SK-N-SH (cell line): Measurements from ENCODE around the gene ABHD16B. TPM values are rescaled to one million over a fixed set of nuclear protein-coding genes. Genes with fewer than 3 reads are reported as not detected.
A peak's percentile ranks its signal among the peaks of the same experiment; 100 is the strongest.

Experiments used
- CTCF ChIA-PET: fragments of 300-600, 350-600 bp; formaldehyde crosslinking; extraction: SDS; loops from one replicate; lab custom pipeline; 2021; lab: Yijun Ruan, JAX
- POLR2A ChIA-PET: fragments of 350-600 bp; sonication (Branson Sonifier 250); formaldehyde crosslinking; extraction: SDS; loops from one replicate; lab custom pipeline; 2020; ENCODE audit warnings: antibody characterized with exemption, inconsistent platforms; lab: Yijun Ruan, JAX
- DNase-seq: peaks from one replicate; pipeline ENCODE4 v3.0.0; 2012
- H2AFZ ChIP-seq: fragments of 200-600 bp; sonication (generic); 2 replicates; pipeline ENCODE4 v1.8.1; 2016; ENCODE audit warnings: antibody characterized with exemption, mild to moderate bottlenecking, low read depth
- H3F3A ChIP-seq: fragments of 200-600 bp; sonication (generic); replicated peaks from 2 replicates; pipeline ENCODE3; 2016; ENCODE audit warnings: antibody characterized with exemption, mild to moderate bottlenecking; ENCODE audit not compliant: insufficient read depth
- H3K27ac ChIP-seq, 2 experiments: fragments of 200-500 bp in 1 of 2; fragments of 200-600 bp in 1 of 2; sonication (Bioruptor generic) in 1 of 2; sonication (generic), shearing (Covaris generic) in 1 of 2; 2 replicates each; pipeline versions ENCODE4 v1.5.1 to v1.6.1; 2014 to 2016; ENCODE audit warnings: low read depth in 2 of 2, inconsistent platforms in 1 of 2, low read length in 1 of 2, mild to moderate bottlenecking in 1 of 2, mixed read lengths in 1 of 2
- H3K27me3 ChIP-seq: fragments of 200-600 bp; sonication (generic), shearing (Covaris generic); 2 replicates; pipeline ENCODE4 v1.6.1; 2016; ENCODE audit warnings: mixed run types; ENCODE audit not compliant: insufficient read depth
- H3K36me3 ChIP-seq, 2 experiments: fragments of 200-500 bp in 1 of 2; fragments of 200-600 bp in 1 of 2; sonication (Bioruptor generic) in 1 of 2; sonication (generic) in 1 of 2; replicated peaks in 1 of 2; 2 replicates each; pipeline versions ENCODE3 to v1.5.1; 2014 to 2016; ENCODE audit warnings: low read length in 1 of 2, mild to moderate bottlenecking in 1 of 2; ENCODE audit not compliant: insufficient read depth in 2 of 2, control insufficient read depth in 1 of 2
- H3K4me1 ChIP-seq, 2 experiments: fragments of 200-500 bp in 1 of 2; fragments of 200-600 bp in 1 of 2; sonication (Bioruptor generic) in 1 of 2; sonication (generic), shearing (Covaris generic) in 1 of 2; 2 replicates each; pipeline versions ENCODE4 v1.5.1 to v1.6.1; 2014 to 2016; ENCODE audit warnings: low read depth in 1 of 2, low read length in 1 of 2, mixed run types in 1 of 2; ENCODE audit not compliant: insufficient read depth in 2 of 2, control insufficient read depth in 1 of 2
- H3K4me2 ChIP-seq: fragments of 200-600 bp; sonication (generic), shearing (Covaris generic); 2 replicates; pipeline ENCODE4 v1.6.1; 2017; ENCODE audit warnings: mixed run types
- H3K4me3 ChIP-seq, 2 experiments: fragments of 200-500 bp in 1 of 2; fragments of 200-600 bp in 1 of 2; sonication (Bioruptor generic) in 1 of 2; sonication (generic), shearing (Covaris generic) in 1 of 2; 2 replicates each; pipeline versions ENCODE4 v1.5.1 to v1.8.1; 2014 to 2016; ENCODE audit warnings: low read depth in 2 of 2, inconsistent platforms in 1 of 2, low read length in 1 of 2, mild to moderate bottlenecking in 1 of 2, mixed read lengths in 1 of 2, moderate library complexity in 1 of 2
- H3K79me2 ChIP-seq: fragments of 200-600 bp; sonication (generic); 2 replicates; pipeline ENCODE4 v1.8.1; 2017; ENCODE audit warnings: mild to moderate bottlenecking; ENCODE audit not compliant: insufficient read depth
- H3K9ac ChIP-seq: fragments of 200-600 bp; sonication (generic); 2 replicates; pipeline ENCODE4 v1.6.1; 2017; ENCODE audit warnings: mixed run types
- H3K9me2 ChIP-seq: fragments of 200-600 bp; sonication (generic); 2 replicates; pipeline ENCODE4 v1.6.1; 2017; ENCODE audit warnings: mixed run types
- H3K9me3 ChIP-seq: fragments of 200-600 bp; sonication (generic); 2 replicates; pipeline ENCODE4 v1.6.1; 2017; ENCODE audit warnings: mixed run types, mild to moderate bottlenecking, moderate library complexity
- H4K20me1 ChIP-seq: fragments of 200-600 bp; sonication (generic); 2 replicates; pipeline ENCODE4 v1.6.1; 2017; ENCODE audit warnings: mild to moderate bottlenecking, mixed run types; ENCODE audit not compliant: insufficient read depth
- CHD2 ChIP-seq: fragments of 150-350 bp; IDR thresholded peaks from 2 replicates; pipeline ENCODE4 v1.6.1; 2018; ENCODE audit warnings: low read length; ENCODE audit not compliant: partially characterized antibody
- CTCF ChIP-seq: fragments of 200-600 bp; sonication (generic); IDR thresholded peaks from 2 replicates; pipeline ENCODE4 v1.6.1; 2017; ENCODE audit warnings: antibody characterized with exemption, mild to moderate bottlenecking, moderate library complexity
- FOXM1 ChIP-seq: IDR thresholded peaks from 2 replicates; pipeline ENCODE4 v1.4.0; 2012; ENCODE audit warnings: low read depth, mild to moderate bottlenecking
- IRF3 ChIP-seq: fragments of 150-350 bp; IDR thresholded peaks from 2 replicates; pipeline ENCODE4 v1.6.1; 2016; ENCODE audit warnings: mild to moderate bottlenecking, low read depth, low read length
- MAX ChIP-seq: IDR thresholded peaks from 2 replicates; pipeline ENCODE4 v1.4.0; 2012; ENCODE audit warnings: low read depth
- NRF1 ChIP-seq: IDR thresholded peaks from 2 replicates; pipeline ENCODE4 v1.6.1; 2012; ENCODE audit warnings: low read depth, mild to moderate bottlenecking, low read length
- POLR2AphosphoS5 ChIP-seq: IDR thresholded peaks from 2 replicates; pipeline ENCODE4 v1.6.1; 2012; ENCODE audit warnings: low read depth, low read length
- RAD21 ChIP-seq: IDR thresholded peaks from 2 replicates; pipeline ENCODE4 v1.6.1; 2012; ENCODE audit warnings: mild to moderate bottlenecking, low read length
- REST ChIP-seq: IDR thresholded peaks from 2 replicates; pipeline ENCODE4 v1.6.1; 2012; ENCODE audit warnings: mild to moderate bottlenecking, low read depth, low read length, moderate library complexity
- RXRA ChIP-seq: IDR thresholded peaks from 2 replicates; pipeline ENCODE4 v1.4.0; 2012; ENCODE audit warnings: low read depth, mild to moderate bottlenecking, borderline replicate concordance
- SIN3A ChIP-seq: IDR thresholded peaks from 2 replicates; pipeline ENCODE4 v1.6.1; 2012; ENCODE audit warnings: low read depth, mild to moderate bottlenecking, low read length, moderate library complexity, borderline replicate concordance
- TCF12 ChIP-seq: IDR thresholded peaks from 2 replicates; pipeline ENCODE4 v1.4.0; 2012
- USF1 ChIP-seq: IDR thresholded peaks from 2 replicates; pipeline ENCODE4 v1.4.0; 2012; ENCODE audit warnings: low read depth, borderline replicate concordance
- USF2 ChIP-seq: fragments of 150-350 bp; IDR thresholded peaks from 2 replicates; pipeline ENCODE4 v1.6.1; 2017; ENCODE audit warnings: antibody characterized with exemption, low read length, low read depth, borderline replicate concordance
- WGBS: methylation state at CpG from one replicate; pipeline ENCODE4 v1.1.6; 2017; ENCODE audit warnings: low lambda C conversion rate; 5-methylcytosine and 5-hydroxymethylcytosine counted together
- polyA plus RNA-seq, 3 experiments: library from polyadenylated mRNA; depleted of rRNA; stranded (reverse); fragments of >200 nt; gene quantifications; 2 replicates each; pipeline ENCODE4 v1.2.3, GENCODE V29; 2012

The ABHD16B gene
- polyA plus RNA-seq, 1 of the 3 experiments (the other 2 are of a cell fraction) = not detected

DNA sequence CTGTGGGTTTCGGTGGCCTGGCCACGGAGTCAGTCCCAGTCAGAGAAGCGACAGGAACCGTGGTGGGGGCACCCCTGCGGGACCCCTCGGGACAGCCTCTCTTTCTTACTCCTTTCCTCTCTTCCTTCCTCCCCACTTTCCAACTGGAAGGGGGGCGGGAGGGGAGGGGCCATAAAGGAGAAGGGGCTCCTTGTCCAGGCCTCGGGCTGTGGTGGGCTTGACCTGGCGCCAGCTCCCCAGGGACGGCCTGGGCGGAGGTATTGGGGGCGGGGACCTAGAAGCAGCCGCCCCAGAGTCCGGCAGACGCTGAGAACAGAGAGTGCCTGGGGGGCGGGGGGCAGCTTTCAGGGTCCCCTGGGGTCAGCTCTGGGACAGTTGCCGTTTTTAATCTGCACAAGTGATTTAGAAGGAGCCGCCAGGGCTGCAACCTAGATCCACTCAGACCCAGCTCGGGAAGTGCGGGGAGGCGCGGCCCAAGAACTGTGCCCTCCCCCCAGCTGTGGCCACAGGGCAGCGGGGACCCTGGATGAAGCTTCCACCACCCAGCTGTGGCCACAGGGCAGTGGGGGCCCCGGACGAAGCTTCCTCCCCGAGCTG lies 6.4 kb upstream of the ABHD16B start:
- Histone ChIP-seq H4K20me1 (no peaks in the 10 kb centered on the region), H3K4me1 (peaks cover 0 to 52% of the 10 kb centered on the region in 2 experiments; a peak in 1 of 4 replicates), H2AFZ (no peak overlapping the region), H3K4me3 (no peak overlapping the region; a peak in 1 of 4 replicates), H3F3A (no peaks in the 10 kb centered on the region), H3K4me2 (no peak overlapping the region), H3K27ac (no peak overlapping the region), H3K79me2 (no peaks in the 10 kb centered on the region), H3K9me3 (no peaks in the 10 kb centered on the region), H3K9ac (no peak overlapping the region), H3K27me3 (no peaks in the 10 kb centered on the region), H3K9me2 (no peaks in the 10 kb centered on the region), H3K36me3 (no peaks in the 10 kb centered on the region)
- peak; percentile 68 for DNase-seq
- WGBS = 46% methylated on average over 22 of the region's 26 CpGs
- CTCF ChIA-PET = interaction anchor here (1.0 to 3.0 kb wide), 4 partner anchors 8 to 80 kb away, joined by 3 to 17 read pairs (median 10); partner anchors contain the start of gene TPD52L2
- TF ChIP-seq POLR2AphosphoS5 (no peak), SIN3A (no peak), REST (no peak), USF2 (no peak), MAX (no peak)
- POLR2A ChIA-PET = interaction anchor here (0.9 to 2.6 kb wide), 2 partner anchors 10 to 114 kb away, joined by 3 to 12 read pairs; partner anchors contain the start of gene TPD52L2

DNA sequence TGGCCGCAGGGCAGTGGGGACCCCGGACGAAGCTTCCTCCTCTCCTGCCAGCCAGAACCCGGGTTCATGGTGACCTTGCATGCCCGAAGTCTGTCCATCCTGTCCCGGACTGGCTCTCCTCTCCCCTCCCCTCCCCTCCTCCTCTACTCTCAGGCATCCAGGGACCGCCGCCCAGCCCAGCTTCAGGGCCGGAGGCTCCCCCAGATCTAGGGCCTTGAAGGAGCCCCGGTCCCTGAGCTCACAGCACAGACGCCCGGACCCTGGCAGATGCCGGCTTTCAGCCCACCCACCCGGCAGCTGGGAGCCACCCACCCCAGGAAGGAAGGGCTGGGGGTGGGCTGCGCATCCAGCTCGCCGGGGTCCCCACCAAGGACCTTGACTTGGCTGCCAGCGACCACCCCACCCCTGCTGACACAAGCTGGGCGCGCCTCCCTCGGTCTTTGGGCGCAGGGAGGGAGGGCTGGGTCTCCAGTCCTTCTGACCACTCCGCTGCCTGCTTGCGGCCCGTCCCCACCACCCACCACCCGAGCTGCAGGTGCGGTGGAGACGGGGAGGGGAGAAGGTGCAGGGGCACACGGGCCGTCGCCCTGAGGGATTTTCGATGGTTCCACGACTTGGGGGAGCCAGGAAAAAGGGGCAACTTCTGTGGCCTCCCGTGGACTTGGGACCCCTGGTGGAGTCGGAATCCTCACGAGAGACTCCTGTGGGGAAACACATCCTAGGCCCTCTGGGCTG lies 5.8 kb upstream of the ABHD16B start:
- TF ChIP-seq NRF1 (no peak), TCF12 (no peak), CTCF (no peak), CHD2 (no peak), FOXM1 (no peak), IRF3 (no peak), RAD21 (no peak), USF1 (no peak), RXRA (no peak)
- TF ChIP-seq, all 33 proteins: peak for 0
- peak; percentile 61 for DNase-seq
- POLR2A ChIA-PET = interaction anchor here (0.9 to 2.6 kb wide), 2 partner anchors 9 to 115 kb away, joined by 3 to 12 read pairs; partner anchors contain the start of gene TPD52L2
- WGBS = 38% methylated on average over 5 of the region's 36 CpGs
- H3K79me2 ChIP-seq = no peaks in the 10 kb centered on the region
- no peaks in the 10 kb centered on the region for H3K9me3 ChIP-seq
- peaks cover 0 to 52% of the 10 kb centered on the region in 2 experiments; a peak in 1 of 4 replicates for H3K4me1 ChIP-seq
- H2AFZ ChIP-seq = no peak overlapping the region
- H4K20me1 ChIP-seq = no peaks in the 10 kb centered on the region
- no peaks in the 10 kb centered on the region for H3F3A ChIP-seq
- CTCF ChIA-PET = interaction anchor here (0.8 to 3.0 kb wide), 4 partner anchors 8 to 80 kb away, joined by 3 to 17 read pairs (median 10); no protein-coding TSS in a partner anchor
- H3K9ac ChIP-seq = no peak overlapping the region
- peaks cover 0 to 2% of the 10 kb centered on the region in 2 experiments for H3K36me3 ChIP-seq
- H3K4me2 ChIP-seq = no peak overlapping the region
- no peak overlapping the region for H3K4me3 ChIP-seq
- no peaks in the 10 kb centered on the region for H3K9me2 ChIP-seq
- no peak overlapping the region; a peak in 1 of 4 replicates for H3K27ac ChIP-seq
- H3K27me3 ChIP-seq = no peaks in the 10 kb centered on the region
